BJ (cell line): ENCODE results near the gene LRRIQ1. TPM values are rescaled to one million over a fixed set of nuclear protein-coding genes. Genes with fewer than 3 reads are reported as not detected.
A peak's percentile ranks its signal among the peaks of the same experiment; 100 is the strongest.

Experiments used
- CTCF ChIA-PET: fragments of 350-600 bp; formaldehyde crosslinking; extraction: SDS; loops from one replicate; lab custom pipeline; 2021; ENCODE audit warnings: antibody characterized with exemption, inconsistent platforms; lab: Yijun Ruan, JAX
- POLR2A ChIA-PET: fragments of 300-600 bp; sonication (Branson Sonifier 250); formaldehyde crosslinking; extraction: SDS; loops from one replicate; lab custom pipeline; 2021; ENCODE audit warnings: antibody characterized with exemption; lab: Charles Lee
- DNase-seq: peaks from one replicate; pipeline ENCODE4 v3.0.0-alpha.2; 2011; ENCODE audit warnings: low read depth
- H3K27me3 ChIP-seq: 2 replicates; pipeline ENCODE4 v1.6.0; 2011; ENCODE audit warnings: low read length; ENCODE audit not compliant: control insufficient read depth, insufficient read depth
- H3K36me3 ChIP-seq: 2 replicates; pipeline ENCODE4 v1.5.1; 2011; ENCODE audit warnings: low read length; ENCODE audit not compliant: control insufficient read depth, insufficient read depth
- H3K4me3 ChIP-seq: 2 replicates; pipeline ENCODE4 v1.5.1; 2011; ENCODE audit warnings: low read depth, mild to moderate bottlenecking, control low read depth, low read length
- CTCF ChIP-seq: IDR thresholded peaks from 2 replicates; pipeline ENCODE4 v1.5.1; 2011; ENCODE audit warnings: low read depth, mild to moderate bottlenecking, control low read depth, inconsistent platforms, low read length, moderate library complexity; ENCODE audit not compliant: insufficient read depth
- polyA plus RNA-seq: library from polyadenylated mRNA; depleted of rRNA; stranded (reverse); fragments of >200 nt; gene quantifications from 2 replicates; pipeline ENCODE4 v1.2.3, GENCODE V29; 2011

LRRIQ1 gene
- polyA plus RNA-seq, 1 experiment: not detected

- no peak for TF ChIP-seq CTCF
- H3K36me3 ChIP-seq: no peaks in the 10 kb centered on the region
Measured at GRCh38 chr12:85005615-85006014, 30.5 kb upstream of the LRRIQ1 start.

DNA sequence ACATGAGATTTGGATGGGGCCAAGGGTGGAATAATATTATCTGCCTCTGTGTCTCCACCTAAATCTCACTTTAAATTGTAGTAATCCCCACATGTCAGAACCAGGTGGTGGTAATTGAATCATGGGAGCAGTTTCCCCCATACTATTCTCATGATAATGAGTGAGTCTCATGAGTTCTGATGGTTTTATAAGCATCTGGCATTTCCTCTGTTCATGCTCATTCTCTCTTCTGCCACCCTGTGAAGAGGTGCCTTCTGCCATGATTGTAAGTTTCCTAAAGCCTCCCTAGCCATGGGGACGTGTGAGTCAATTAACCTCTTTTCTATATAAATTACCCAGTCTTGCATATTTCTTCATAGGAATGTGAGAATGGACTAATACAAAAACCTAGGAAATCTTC is 29.9 kb upstream of the LRRIQ1 start:
- DNase-seq: no peak
- Histone ChIP-seq H3K4me3 (no peak overlapping the region), H3K36me3 (no peaks in the 10 kb centered on the region), H3K27me3 (no peaks in the 10 kb centered on the region)
- ChIA-PET CTCF (no interaction called here), POLR2A (no interaction called here)
- TF ChIP-seq CTCF: no peak

More at GRCh38 chr12:85005615-85006014, 30.5 kb upstream of the LRRIQ1 start:
- no peak for DNase-seq
- no peaks in the 10 kb centered on the region for H3K27me3 ChIP-seq
- POLR2A ChIA-PET: no interaction called here
- no peak overlapping the region for H3K4me3 ChIP-seq
- CTCF ChIA-PET: no interaction called here

DNA sequence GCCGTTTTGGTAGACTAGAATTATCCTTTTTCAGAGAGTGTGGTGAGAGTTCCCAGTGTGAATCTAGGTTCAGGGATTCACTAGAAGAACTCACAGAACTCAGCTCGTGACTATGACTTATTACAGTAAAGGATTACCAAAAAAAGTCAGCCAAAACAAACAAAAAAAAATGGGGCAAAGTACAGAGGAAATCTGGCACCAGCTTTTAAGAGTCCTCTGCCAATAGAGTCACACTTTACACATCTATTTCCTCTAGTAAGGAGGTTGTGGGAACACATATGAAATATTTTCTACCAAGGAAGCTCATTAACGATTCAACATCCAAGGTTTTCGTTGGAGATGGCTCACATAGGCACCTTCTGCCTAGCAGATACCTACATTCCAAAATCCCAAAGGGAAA is 28.3 kb upstream of the LRRIQ1 start:
- Histone ChIP-seq H3K36me3 (no peaks in the 10 kb centered on the region), H3K27me3 (no peaks in the 10 kb centered on the region), H3K4me3 (no peak overlapping the region)
- CTCF ChIA-PET: interaction anchor here (0.7 kb wide), 1 partner anchor 1175 kb away, joined by 3 read pairs; no protein-coding TSS in a partner anchor
- POLR2A ChIA-PET: no interaction called here
- no peak for DNase-seq
- TF ChIP-seq CTCF: no peak

- H3K4me3 ChIP-seq: no peak overlapping the region
- no peaks in the 10 kb centered on the region for H3K36me3 ChIP-seq
- TF ChIP-seq CTCF: no peak
- no peaks in the 10 kb centered on the region for H3K27me3 ChIP-seq
- peak; percentile 50 for DNase-seq
- CTCF ChIA-PET: interaction anchor here (1.5 kb wide), 1 partner anchor 12 kb away, joined by 4 read pairs; no protein-coding TSS in a partner anchor
- POLR2A ChIA-PET: no interaction called here
Measured at GRCh38 chr12:85016413-85016812, 19.7 kb upstream of the LRRIQ1 start.

DNA sequence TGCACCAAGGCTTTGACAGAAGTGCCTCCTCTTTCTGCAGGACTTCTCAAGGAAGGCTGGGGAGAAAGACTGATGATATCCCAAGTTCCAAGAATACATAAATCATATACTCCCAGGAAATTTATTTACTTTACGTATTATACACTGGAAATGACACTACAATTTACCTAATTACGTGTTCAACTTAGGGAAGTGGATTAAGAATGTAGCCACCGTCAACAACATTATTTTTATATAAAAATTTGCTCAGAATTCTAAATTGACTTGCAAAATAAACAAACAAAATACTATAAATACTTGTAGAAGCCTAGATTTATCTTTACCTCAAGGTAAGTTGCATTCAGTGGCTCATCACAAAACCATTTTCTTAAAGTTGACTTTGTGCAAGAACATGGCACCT is 19.0 kb upstream of the LRRIQ1 start:
- CTCF ChIA-PET: interaction anchor here (1.5 kb wide), 1 partner anchor 12 kb away, joined by 4 read pairs; no protein-coding TSS in a partner anchor
- no peak for TF ChIP-seq CTCF
- DNase-seq: no peak
- no peaks in the 10 kb centered on the region for H3K27me3 ChIP-seq
- POLR2A ChIA-PET: no interaction called here
- H3K4me3 ChIP-seq: no peak overlapping the region
- H3K36me3 ChIP-seq: no peaks in the 10 kb centered on the region
